SK-N-SH (cell line): Measurements from ENCODE around the gene ACSS1. TPM values are rescaled to one million over a fixed set of nuclear protein-coding genes. Genes with fewer than 3 reads are reported as not detected.

Source experiments
- CTCF ChIA-PET: fragments of 300-600, 350-600 bp; formaldehyde crosslinking; extraction: SDS; loops from one replicate; lab custom pipeline; 2021; lab: Yijun Ruan, JAX
- POLR2A ChIA-PET: fragments of 350-600 bp; sonication (Branson Sonifier 250); formaldehyde crosslinking; extraction: SDS; loops from one replicate; lab custom pipeline; 2020; ENCODE audit warnings: antibody characterized with exemption, inconsistent platforms; lab: Yijun Ruan, JAX
- DNase-seq: peaks from one replicate; pipeline ENCODE4 v3.0.0; 2012
- H2AFZ ChIP-seq: fragments of 200-600 bp; sonication (generic); 2 replicates; pipeline ENCODE4 v1.8.1; 2016; ENCODE audit warnings: antibody characterized with exemption, mild to moderate bottlenecking, low read depth
- H3F3A ChIP-seq: fragments of 200-600 bp; sonication (generic); replicated peaks from 2 replicates; pipeline ENCODE3; 2016; ENCODE audit warnings: antibody characterized with exemption, mild to moderate bottlenecking; ENCODE audit not compliant: insufficient read depth
- H3K27ac ChIP-seq, 2 experiments: fragments of 200-500 bp in 1 of 2; fragments of 200-600 bp in 1 of 2; sonication (Bioruptor generic) in 1 of 2; sonication (generic), shearing (Covaris generic) in 1 of 2; 2 replicates each; pipeline versions ENCODE4 v1.5.1 to v1.6.1; 2014 to 2016; ENCODE audit warnings: low read depth in 2 of 2, inconsistent platforms in 1 of 2, low read length in 1 of 2, mild to moderate bottlenecking in 1 of 2, mixed read lengths in 1 of 2
- H3K27me3 ChIP-seq: fragments of 200-600 bp; sonication (generic), shearing (Covaris generic); 2 replicates; pipeline ENCODE4 v1.6.1; 2016; ENCODE audit warnings: mixed run types; ENCODE audit not compliant: insufficient read depth
- H3K36me3 ChIP-seq, 2 experiments: fragments of 200-500 bp in 1 of 2; fragments of 200-600 bp in 1 of 2; sonication (Bioruptor generic) in 1 of 2; sonication (generic) in 1 of 2; replicated peaks in 1 of 2; 2 replicates each; pipeline versions ENCODE3 to v1.5.1; 2014 to 2016; ENCODE audit warnings: low read length in 1 of 2, mild to moderate bottlenecking in 1 of 2; ENCODE audit not compliant: insufficient read depth in 2 of 2, control insufficient read depth in 1 of 2
- H3K4me1 ChIP-seq, 2 experiments: fragments of 200-500 bp in 1 of 2; fragments of 200-600 bp in 1 of 2; sonication (Bioruptor generic) in 1 of 2; sonication (generic), shearing (Covaris generic) in 1 of 2; 2 replicates each; pipeline versions ENCODE4 v1.5.1 to v1.6.1; 2014 to 2016; ENCODE audit warnings: low read depth in 1 of 2, low read length in 1 of 2, mixed run types in 1 of 2; ENCODE audit not compliant: insufficient read depth in 2 of 2, control insufficient read depth in 1 of 2
- H3K4me2 ChIP-seq: fragments of 200-600 bp; sonication (generic), shearing (Covaris generic); 2 replicates; pipeline ENCODE4 v1.6.1; 2017; ENCODE audit warnings: mixed run types
- H3K4me3 ChIP-seq, 2 experiments: fragments of 200-500 bp in 1 of 2; fragments of 200-600 bp in 1 of 2; sonication (Bioruptor generic) in 1 of 2; sonication (generic), shearing (Covaris generic) in 1 of 2; 2 replicates each; pipeline versions ENCODE4 v1.5.1 to v1.8.1; 2014 to 2016; ENCODE audit warnings: low read depth in 2 of 2, inconsistent platforms in 1 of 2, low read length in 1 of 2, mild to moderate bottlenecking in 1 of 2, mixed read lengths in 1 of 2, moderate library complexity in 1 of 2
- H3K79me2 ChIP-seq: fragments of 200-600 bp; sonication (generic); 2 replicates; pipeline ENCODE4 v1.8.1; 2017; ENCODE audit warnings: mild to moderate bottlenecking; ENCODE audit not compliant: insufficient read depth
- H3K9ac ChIP-seq: fragments of 200-600 bp; sonication (generic); 2 replicates; pipeline ENCODE4 v1.6.1; 2017; ENCODE audit warnings: mixed run types
- H3K9me2 ChIP-seq: fragments of 200-600 bp; sonication (generic); 2 replicates; pipeline ENCODE4 v1.6.1; 2017; ENCODE audit warnings: mixed run types
- H3K9me3 ChIP-seq: fragments of 200-600 bp; sonication (generic); 2 replicates; pipeline ENCODE4 v1.6.1; 2017; ENCODE audit warnings: mixed run types, mild to moderate bottlenecking, moderate library complexity
- H4K20me1 ChIP-seq: fragments of 200-600 bp; sonication (generic); 2 replicates; pipeline ENCODE4 v1.6.1; 2017; ENCODE audit warnings: mild to moderate bottlenecking, mixed run types; ENCODE audit not compliant: insufficient read depth
- CTCF ChIP-seq: fragments of 200-600 bp; sonication (generic); IDR thresholded peaks from 2 replicates; pipeline ENCODE4 v1.6.1; 2017; ENCODE audit warnings: antibody characterized with exemption, mild to moderate bottlenecking, moderate library complexity
- ELF1 ChIP-seq: IDR thresholded peaks from 2 replicates; pipeline ENCODE4 v1.4.0; 2012
- EP300 ChIP-seq, 2 experiments: IDR thresholded peaks; 2 replicates each; pipeline versions ENCODE4 v1.4.0 to v1.6.1; 2012; ENCODE audit warnings: borderline replicate concordance in 1 of 2, low read depth in 1 of 2, low read length in 1 of 2
- FOXJ3 ChIP-seq: sonication (generic); formaldehyde crosslinking; IDR thresholded peaks from 2 replicates; pipeline ENCODE4 v1.5.1; 2020; ENCODE audit warnings: mild to moderate bottlenecking, missing genetic modification reagents
- GATA2 ChIP-seq: sonication (generic); formaldehyde crosslinking; IDR thresholded peaks from 2 replicates; pipeline ENCODE4 v1.5.0; 2020; ENCODE audit warnings: mild to moderate bottlenecking, missing genetic modification reagents
- IRF3 ChIP-seq: fragments of 150-350 bp; IDR thresholded peaks from 2 replicates; pipeline ENCODE4 v1.6.1; 2016; ENCODE audit warnings: mild to moderate bottlenecking, low read depth, low read length
- MAX ChIP-seq: IDR thresholded peaks from 2 replicates; pipeline ENCODE4 v1.4.0; 2012; ENCODE audit warnings: low read depth
- MEF2A ChIP-seq: IDR thresholded peaks from 2 replicates; pipeline ENCODE4 v1.4.0; 2012; ENCODE audit warnings: low read depth, borderline replicate concordance
- MXI1 ChIP-seq: IDR thresholded peaks from 2 replicates; pipeline ENCODE4 v1.6.1; 2012; ENCODE audit warnings: mild to moderate bottlenecking, low read depth, low read length, improper control_type of control experiment
- NFIC ChIP-seq: IDR thresholded peaks from 2 replicates; pipeline ENCODE4 v1.4.0; 2012; ENCODE audit warnings: borderline replicate concordance
- NRF1 ChIP-seq: IDR thresholded peaks from 2 replicates; pipeline ENCODE4 v1.6.1; 2012; ENCODE audit warnings: low read depth, mild to moderate bottlenecking, low read length
- PBX3 ChIP-seq: IDR thresholded peaks from 2 replicates; pipeline ENCODE4; 2012
- POLR2AphosphoS5 ChIP-seq: IDR thresholded peaks from 2 replicates; pipeline ENCODE4 v1.6.1; 2012; ENCODE audit warnings: low read depth, low read length
- RFX5 ChIP-seq: IDR thresholded peaks from 2 replicates; pipeline ENCODE4 v1.6.1; 2012; ENCODE audit warnings: mild to moderate bottlenecking, improper control_type of control experiment, low read length
- RXRA ChIP-seq: IDR thresholded peaks from 2 replicates; pipeline ENCODE4 v1.4.0; 2012; ENCODE audit warnings: low read depth, mild to moderate bottlenecking, borderline replicate concordance
- SMC3 ChIP-seq: IDR thresholded peaks from 2 replicates; pipeline ENCODE4 v1.6.1; 2012; ENCODE audit warnings: low read depth, low read length, improper control_type of control experiment
- TEAD4 ChIP-seq: IDR thresholded peaks from 2 replicates; pipeline ENCODE4 v1.4.0; 2012; ENCODE audit warnings: mild to moderate bottlenecking, borderline replicate concordance; ENCODE audit not compliant: insufficient read depth
- USF2 ChIP-seq: fragments of 150-350 bp; IDR thresholded peaks from 2 replicates; pipeline ENCODE4 v1.6.1; 2017; ENCODE audit warnings: antibody characterized with exemption, low read length, low read depth, borderline replicate concordance
- YY1 ChIP-seq: IDR thresholded peaks from 2 replicates; pipeline ENCODE4 v1.4.0; 2012; ENCODE audit warnings: low read depth, mild to moderate bottlenecking
- ZBTB33 ChIP-seq: IDR thresholded peaks from 2 replicates; pipeline ENCODE4 v1.4.0; 2012; ENCODE audit warnings: low read depth, borderline replicate concordance
- WGBS: methylation state at CpG from one replicate; pipeline ENCODE4 v1.1.6; 2017; ENCODE audit warnings: low lambda C conversion rate; 5-methylcytosine and 5-hydroxymethylcytosine counted together
- polyA plus RNA-seq, 3 experiments: library from polyadenylated mRNA; depleted of rRNA; stranded (reverse); fragments of >200 nt; gene quantifications; 2 replicates each; pipeline ENCODE4 v1.2.3, GENCODE V29; 2012

The ACSS1 gene
- polyA plus RNA-seq, 1 of the 3 experiments (the other 2 are of a cell fraction) = 2.0 TPM

GRCh38 chr20:25054096-25054820, 3.7 kb downstream of the ACSS1 start:
- Histone ChIP-seq H3K4me2 (no peak overlapping the region), H3K9me3 (no peaks in the 10 kb centered on the region), H2AFZ (no peak overlapping the region), H3K36me3 (no peaks in the 10 kb centered on the region), H3K27ac (no peak overlapping the region), H3K79me2 (no peaks in the 10 kb centered on the region), H3K4me1 (peaks cover 0 to 15% of the 10 kb centered on the region in 2 experiments; a peak in 1 of 4 replicates), H3K9me2 (no peaks in the 10 kb centered on the region), H3F3A (no peaks in the 10 kb centered on the region), H3K27me3 (peaks cover 8% of the 10 kb centered on the region), H4K20me1 (no peaks in the 10 kb centered on the region), H3K9ac (no peak overlapping the region), H3K4me3 (no peak overlapping the region)
- WGBS = 58% methylated on average over 3 of the region's 3 CpGs
- ChIA-PET POLR2A (no interaction called here), CTCF (interaction anchor here (1.5 to 2.1 kb wide), 2 partner anchors 12 to 20 kb away, joined by 3 to 8 read pairs; no protein-coding TSS in a partner anchor)
- no peak for TF ChIP-seq ZBTB33
- no peak for TF ChIP-seq RFX5
- TF ChIP-seq TEAD4 = no peak
- no peak for TF ChIP-seq IRF3
- TF ChIP-seq RXRA = no peak
- TF ChIP-seq USF2 = no peak
- TF ChIP-seq POLR2AphosphoS5 = no peak
- no peak for TF ChIP-seq MXI1
- no peak for TF ChIP-seq FOXJ3 (CRISPR knock-in tag)
- TF ChIP-seq EP300 (IDR thresholded peaks at IDR 0.05; ENCODE audit: borderline replicate concordance in 1 of 2, low read depth in 1 of 2, low read length in 1 of 2) = no peak
- TF ChIP-seq SMC3 = no peak
- TF ChIP-seq YY1 = no peak
- no peak for TF ChIP-seq PBX3
- TF ChIP-seq NFIC = no peak
- TF ChIP-seq GATA2 (CRISPR knock-in tag) = no peak
- TF ChIP-seq MAX = no peak
- no peak for TF ChIP-seq CTCF
- no peak for TF ChIP-seq MEF2A
- no peak for TF ChIP-seq ELF1
- no peak for TF ChIP-seq NRF1
- DNase-seq = no peak
